Hypothalamus (tissue), 51 donors: Measurements from ENCODE around the gene RNASE7.
"Not testable (repeated sequence)": the region's sequence is repeated elsewhere in the genome, so short reads cannot be mapped to it uniquely, and the experiment has no call there.

Source experiments
- DNase-seq, 51 donors: peaks; one replicate each; lab custom pipeline; 2025; lab: John Stamatoyannopoulos, UW

RNASE7 gene

GRCh38 chr14:21041676-21042433 is at the start of gene RNASE7:
TSS of gene RNASE7 (plus strand) at chr14:21042362. CDS start at chr14:21042993, 631 bp downstream.
- peak in 1 of 51 donors; percentile 37 for DNase-seq

GRCh38 chr14:20996521-20996920 is 45.6 kb upstream of the RNASE7 start:
- DNase-seq, result no peak

- DNase-seq, result no peak
Measured at GRCh38 chr14:20997115-20997514, 45.0 kb upstream of the RNASE7 start.

GRCh38 chr14:20997564-20997963 is 44.6 kb upstream of the RNASE7 start:
- no peak for DNase-seq

- DNase-seq, result no peak
Measured at GRCh38 chr14:20998139-20998538, 44.0 kb upstream of the RNASE7 start.

- no peak for DNase-seq
Measured at GRCh38 chr14:20998674-20999366, 43.3 kb upstream of the RNASE7 start, which contains the start of gene SLC39A2. TSS of gene SLC39A2 (plus strand) at chr14:20999293. CDS start at chr14:20999447, 154 bp downstream.

- DNase-seq, result no peak
Measured at GRCh38 chr14:20999591-20999990, 42.6 kb upstream of the RNASE7 start.

- DNase-seq, result no peak
Measured at GRCh38 chr14:21001218-21001617, 40.9 kb upstream of the RNASE7 start.

- DNase-seq, result no peak
Measured at GRCh38 chr14:21003788-21004346, 38.3 kb upstream of the RNASE7 start.

GRCh38 chr14:21009721-21010120 is 32.4 kb upstream of the RNASE7 start:
- not testable (repeated sequence) for DNase-seq

GRCh38 chr14:21011136-21011535 is 31.0 kb upstream of the RNASE7 start:
- DNase-seq, result no peak

GRCh38 chr14:21014761-21015190 is 27.4 kb upstream of the RNASE7 start:
- peak in 49 of 51 donors; percentile 10 to 96 (median 73) for DNase-seq

GRCh38 chr14:21015312-21015711 is 26.9 kb upstream of the RNASE7 start:
- peak in 2 of 51 donors; percentile 15 to 42 for DNase-seq

GRCh38 chr14:21016413-21017190 is 25.6 kb upstream of the RNASE7 start:
- no peak for DNase-seq

- DNase-seq, result peak in 2 of 51 donors; percentile 17 to 18
Measured at GRCh38 chr14:21017528-21018245, 24.5 kb upstream of the RNASE7 start.

GRCh38 chr14:21018286-21018685 is 23.9 kb upstream of the RNASE7 start:
- DNase-seq, result no peak

GRCh38 chr14:21018781-21019180 is 23.4 kb upstream of the RNASE7 start:
- no peak for DNase-seq

GRCh38 chr14:21019366-21019765 is 22.8 kb upstream of the RNASE7 start:
- DNase-seq, result no peak

GRCh38 chr14:21020977-21021545 is 21.1 kb upstream of the RNASE7 start:
- no peak for DNase-seq

- DNase-seq, result peak in 1 of 51 donors; percentile 39
Measured at GRCh38 chr14:21022686-21023085, 19.5 kb upstream of the RNASE7 start.
